ENCODE data around the gene STYK1. TPM values are rescaled to one million over a fixed set of nuclear protein-coding genes. Genes with fewer than 3 reads are reported as not detected.
"Not testable (repeated sequence)": the region's sequence is repeated elsewhere in the genome, so short reads cannot be mapped to it uniquely, and the experiment has no call there.

Gene STYK1
- total RNA-seq, 1 donor from 2014 or later = not detected

DNA sequence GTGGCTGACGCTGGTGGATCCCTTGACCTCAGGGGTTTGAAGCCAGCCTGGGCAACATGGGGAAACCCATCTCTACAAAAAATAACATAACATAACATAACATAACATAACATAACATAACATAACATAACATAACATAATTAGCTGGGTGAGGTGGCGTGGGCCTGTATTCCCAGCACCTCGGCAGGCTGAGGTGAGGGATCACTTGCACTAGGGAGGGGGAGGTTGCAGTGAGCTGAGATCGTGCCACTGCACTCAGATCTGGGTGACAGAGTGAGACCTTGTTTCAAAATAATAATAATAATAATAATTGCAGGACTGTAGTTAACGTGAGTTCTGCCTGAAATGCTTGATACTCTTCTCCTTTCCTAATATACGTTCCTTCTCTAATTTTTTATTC is 61.7 kb downstream of the STYK1 start:
- peaks cover 31% of the 10 kb centered on the region for H3K4me1 Mint-ChIP-seq (ENCODE audit: low read depth)
- peaks cover 2% of the 10 kb centered on the region for H3K27me3 Mint-ChIP-seq (ENCODE audit: low read depth)
- H3K9me3 Mint-ChIP-seq = no peaks in the 10 kb centered on the region
- peaks cover 50% of the 10 kb centered on the region for H3K36me3 Mint-ChIP-seq (ENCODE audit: low read depth)
- intact Hi-C loops (cut with micrococcal nuclease) = loop anchor here (2.0 to 5.0 kb wide), 4 partner anchors 60 to 665 kb away; partner anchors contain the start of genes SMIM10L1 and STYK1
- DNase-seq (ENCODE audit: low spot score) = no peak
- H3K27ac Mint-ChIP-seq = peak overlapping the region; percentile 100
- peak overlapping the region; percentile 100 for H3K4me3 Mint-ChIP-seq (ENCODE audit: low read depth)

- Mint-ChIP-seq H3K4me1 (ENCODE audit: low read depth) (peaks cover 32% of the 10 kb centered on the region), H3K36me3 (ENCODE audit: low read depth) (peaks cover 56% of the 10 kb centered on the region)
- intact Hi-C loops (cut with micrococcal nuclease) = loop anchor here (5.0 kb wide), 2 partner anchors 61 to 664 kb away; partner anchors contain the start of gene STYK1
- not testable (repeated sequence) for H3K4me3 Mint-ChIP-seq (ENCODE audit: low read depth); H3K27ac Mint-ChIP-seq; H3K27me3 Mint-ChIP-seq (ENCODE audit: low read depth); H3K9me3 Mint-ChIP-seq; DNase-seq (ENCODE audit: low spot score)
Measured at GRCh38 chr12:10611258-10611657, 62.6 kb downstream of the STYK1 start.

DNA sequence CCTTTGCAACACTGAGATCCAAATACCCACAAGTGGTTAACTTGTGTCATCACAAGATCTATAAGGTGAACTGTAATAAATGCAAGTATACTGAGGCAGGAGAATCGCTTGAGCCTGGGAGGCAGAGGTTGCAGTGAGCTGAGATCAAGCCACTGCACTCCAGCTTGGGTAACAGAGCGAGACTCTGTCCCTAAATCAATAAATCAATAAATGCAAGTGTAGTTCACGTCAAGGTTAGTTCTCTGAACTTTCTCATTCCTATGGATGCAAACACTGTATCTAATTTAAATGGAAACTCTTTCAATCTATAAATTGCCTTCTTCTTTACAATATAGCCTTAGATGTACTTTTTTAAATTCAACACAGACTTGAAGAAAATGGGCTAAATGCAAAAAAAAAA is 63.7 kb downstream of the STYK1 start:
- H3K27ac Mint-ChIP-seq = no peak overlapping the region
- intact Hi-C loops (cut with micrococcal nuclease) = loop anchor here (5.0 kb wide), 2 partner anchors 62 to 663 kb away; partner anchors contain the start of gene STYK1

GRCh38 chr12:10607885-10608458 is 65.9 kb downstream of the STYK1 start:
- peaks cover 24% of the 10 kb centered on the region for H3K4me1 Mint-ChIP-seq (ENCODE audit: low read depth)
- H3K27ac Mint-ChIP-seq = no peak overlapping the region
- no peak for DNase-seq (ENCODE audit: low spot score)
- intact Hi-C loops (cut with micrococcal nuclease) = no loop called here
- H3K27me3 Mint-ChIP-seq (ENCODE audit: low read depth) = no peaks in the 10 kb centered on the region
- no peak overlapping the region for H3K4me3 Mint-ChIP-seq (ENCODE audit: low read depth)
- H3K36me3 Mint-ChIP-seq (ENCODE audit: low read depth) = peaks cover 78% of the 10 kb centered on the region
- no peaks in the 10 kb centered on the region for H3K9me3 Mint-ChIP-seq

More for the DNA sequence above, 63.7 kb downstream of the STYK1 start:
- Mint-ChIP-seq H3K27me3 (ENCODE audit: low read depth) (no peaks in the 10 kb centered on the region), H3K4me1 (ENCODE audit: low read depth) (peaks cover 31% of the 10 kb centered on the region), H3K36me3 (ENCODE audit: low read depth) (peaks cover 64% of the 10 kb centered on the region), H3K9me3 (no peaks in the 10 kb centered on the region), H3K4me3 (ENCODE audit: low read depth) (no peak overlapping the region)
- DNase-seq (ENCODE audit: low spot score) = no peak

GRCh38 chr12:10601860-10602259 is 72.0 kb downstream of the STYK1 start:
- no peaks in the 10 kb centered on the region for H3K9me3 Mint-ChIP-seq
- no peaks in the 10 kb centered on the region for H3K27me3 Mint-ChIP-seq (ENCODE audit: low read depth)
- no peak overlapping the region for H3K27ac Mint-ChIP-seq
- no peak for DNase-seq (ENCODE audit: low spot score)
- peaks cover 52% of the 10 kb centered on the region for H3K36me3 Mint-ChIP-seq (ENCODE audit: low read depth)
- peaks cover 1% of the 10 kb centered on the region for H3K4me1 Mint-ChIP-seq (ENCODE audit: low read depth)
- intact Hi-C loops (cut with micrococcal nuclease) = no loop called here
- no peak overlapping the region for H3K4me3 Mint-ChIP-seq (ENCODE audit: low read depth)

DNA sequence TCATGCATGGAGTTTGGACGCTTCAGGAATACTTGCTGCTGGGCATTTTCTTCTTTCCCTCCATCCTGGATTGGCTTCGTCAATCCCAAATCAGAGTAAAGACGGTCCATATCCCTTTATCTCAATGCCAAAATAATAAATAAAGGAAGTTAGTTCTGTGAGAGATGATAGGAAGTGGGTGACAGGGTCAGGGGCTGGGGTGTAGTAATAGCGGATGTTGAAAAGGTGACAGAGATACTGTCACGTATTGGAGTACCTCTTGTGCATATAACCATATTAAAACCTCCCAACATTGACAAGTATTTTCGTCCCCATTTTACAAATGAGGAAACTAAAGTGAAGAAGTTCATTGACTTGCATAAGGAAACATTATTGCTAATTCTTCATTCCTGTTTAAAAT is 72.9 kb downstream of the STYK1 start:
- intact Hi-C loops (cut with micrococcal nuclease) = no loop called here
- peaks cover 3% of the 10 kb centered on the region for H3K4me1 Mint-ChIP-seq (ENCODE audit: low read depth)
- H3K4me3 Mint-ChIP-seq (ENCODE audit: low read depth) = no peak overlapping the region

DNA sequence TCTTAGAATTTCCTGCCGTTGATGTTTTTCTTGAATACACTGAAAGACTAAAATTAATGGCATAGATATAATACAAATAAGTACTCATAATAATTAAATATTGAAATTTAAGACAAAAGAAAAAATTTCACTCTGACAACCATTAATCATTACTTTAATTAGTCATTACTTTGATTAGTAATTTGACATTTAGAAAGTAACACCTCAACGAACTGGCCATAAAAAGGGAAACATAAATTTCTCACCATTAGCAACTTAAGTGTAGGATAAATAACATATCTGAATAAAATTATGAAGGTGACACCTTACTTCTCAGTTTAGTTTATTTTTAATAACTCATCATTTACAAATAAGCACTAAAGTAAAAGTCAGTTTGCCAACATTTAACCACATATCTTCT is 78.0 kb downstream of the STYK1 start:
- Mint-ChIP-seq H3K4me1 (ENCODE audit: low read depth) (peaks cover 3% of the 10 kb centered on the region), H3K9me3 (no peaks in the 10 kb centered on the region)
- intact Hi-C loops (cut with micrococcal nuclease) = no loop called here

More for the DNA sequence above, 72.9 kb downstream of the STYK1 start:
- Mint-ChIP-seq H3K9me3 (no peaks in the 10 kb centered on the region), H3K36me3 (ENCODE audit: low read depth) (peaks cover 54% of the 10 kb centered on the region), H3K27ac (no peak overlapping the region), H3K27me3 (ENCODE audit: low read depth) (no peaks in the 10 kb centered on the region)
- no peak for DNase-seq (ENCODE audit: low spot score)

GRCh38 chr12:10590966-10591365 is 82.9 kb downstream of the STYK1 start:
- Mint-ChIP-seq H3K4me1 (ENCODE audit: low read depth) (peaks cover 1% of the 10 kb centered on the region), H3K27ac (no peak overlapping the region), H3K36me3 (ENCODE audit: low read depth) (peaks cover 28% of the 10 kb centered on the region), H3K4me3 (ENCODE audit: low read depth) (no peak overlapping the region), H3K9me3 (no peaks in the 10 kb centered on the region), H3K27me3 (ENCODE audit: low read depth) (no peaks in the 10 kb centered on the region)
- DNase-seq (ENCODE audit: low spot score) = no peak
- intact Hi-C loops (cut with micrococcal nuclease) = no loop called here

More for the DNA sequence above, 78.0 kb downstream of the STYK1 start:
- H3K36me3 Mint-ChIP-seq (ENCODE audit: low read depth) = peaks cover 49% of the 10 kb centered on the region
- no peaks in the 10 kb centered on the region for H3K27me3 Mint-ChIP-seq (ENCODE audit: low read depth)
- DNase-seq (ENCODE audit: low spot score) = no peak
- H3K4me3 Mint-ChIP-seq (ENCODE audit: low read depth) = no peak overlapping the region
- H3K27ac Mint-ChIP-seq = no peak overlapping the region

- H3K27ac Mint-ChIP-seq = no peak overlapping the region
- intact Hi-C loops (cut with micrococcal nuclease) = no loop called here
- DNase-seq (ENCODE audit: low spot score) = no peak
Measured at GRCh38 chr12:10584415-10584814, 89.4 kb downstream of the STYK1 start.

GRCh38 chr12:10582704-10583103 is 91.1 kb downstream of the STYK1 start:
- no peaks in the 10 kb centered on the region for H3K4me1 Mint-ChIP-seq (ENCODE audit: low read depth)

More at GRCh38 chr12:10584415-10584814, 89.4 kb downstream of the STYK1 start:
- peaks cover 10% of the 10 kb centered on the region for H3K9me3 Mint-ChIP-seq
- no peaks in the 10 kb centered on the region for H3K4me1 Mint-ChIP-seq (ENCODE audit: low read depth)
- peaks cover 38% of the 10 kb centered on the region for H3K36me3 Mint-ChIP-seq (ENCODE audit: low read depth)
- H3K4me3 Mint-ChIP-seq (ENCODE audit: low read depth) = no peak overlapping the region
- H3K27me3 Mint-ChIP-seq (ENCODE audit: low read depth) = no peaks in the 10 kb centered on the region

DNA sequence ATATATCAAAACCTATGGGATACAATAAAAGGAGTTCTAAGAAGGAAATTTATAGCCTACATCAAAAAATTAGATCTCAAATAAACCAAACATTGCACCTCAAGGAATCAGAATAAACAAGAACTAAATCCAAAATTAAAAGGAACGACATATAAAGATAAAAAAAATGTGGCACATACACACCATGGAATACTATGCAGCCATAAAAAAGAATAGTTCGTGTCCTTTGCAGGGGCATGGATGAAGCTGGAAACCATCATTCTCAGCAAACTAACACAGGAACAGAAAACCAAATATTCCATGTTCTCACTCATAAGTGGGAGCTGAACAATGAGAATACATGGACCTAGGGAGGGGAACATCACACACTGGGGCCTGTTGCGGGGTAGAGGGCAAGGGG is 91.7 kb downstream of the STYK1 start:
- peaks cover 10% of the 10 kb centered on the region for H3K9me3 Mint-ChIP-seq
- DNase-seq (ENCODE audit: low spot score); H3K27ac Mint-ChIP-seq; H3K4me3 Mint-ChIP-seq (ENCODE audit: low read depth); H3K4me1 Mint-ChIP-seq (ENCODE audit: low read depth); intact Hi-C loops (cut with micrococcal nuclease); H3K27me3 Mint-ChIP-seq (ENCODE audit: low read depth): not testable (repeated sequence)
- peaks cover 34% of the 10 kb centered on the region for H3K36me3 Mint-ChIP-seq (ENCODE audit: low read depth)

More at GRCh38 chr12:10582704-10583103, 91.1 kb downstream of the STYK1 start:
- intact Hi-C loops (cut with micrococcal nuclease) = no loop called here
- Mint-ChIP-seq H3K9me3 (peaks cover 10% of the 10 kb centered on the region), H3K4me3 (ENCODE audit: low read depth) (no peak overlapping the region), H3K27ac (no peak overlapping the region), H3K36me3 (ENCODE audit: low read depth) (peaks cover 38% of the 10 kb centered on the region), H3K27me3 (ENCODE audit: low read depth) (no peaks in the 10 kb centered on the region)
- no peak for DNase-seq (ENCODE audit: low spot score)

GRCh38 chr12:10574307-10574706 is 99.5 kb downstream of the STYK1 start:
- Mint-ChIP-seq H3K4me3 (ENCODE audit: low read depth) (no peak overlapping the region), H3K9me3 (no peaks in the 10 kb centered on the region), H3K4me1 (ENCODE audit: low read depth) (no peaks in the 10 kb centered on the region), H3K27me3 (ENCODE audit: low read depth) (no peaks in the 10 kb centered on the region), H3K27ac (no peak overlapping the region), H3K36me3 (ENCODE audit: low read depth) (no peaks in the 10 kb centered on the region)
- intact Hi-C loops (cut with micrococcal nuclease) = no loop called here
- no peak for DNase-seq (ENCODE audit: low spot score)

DNA sequence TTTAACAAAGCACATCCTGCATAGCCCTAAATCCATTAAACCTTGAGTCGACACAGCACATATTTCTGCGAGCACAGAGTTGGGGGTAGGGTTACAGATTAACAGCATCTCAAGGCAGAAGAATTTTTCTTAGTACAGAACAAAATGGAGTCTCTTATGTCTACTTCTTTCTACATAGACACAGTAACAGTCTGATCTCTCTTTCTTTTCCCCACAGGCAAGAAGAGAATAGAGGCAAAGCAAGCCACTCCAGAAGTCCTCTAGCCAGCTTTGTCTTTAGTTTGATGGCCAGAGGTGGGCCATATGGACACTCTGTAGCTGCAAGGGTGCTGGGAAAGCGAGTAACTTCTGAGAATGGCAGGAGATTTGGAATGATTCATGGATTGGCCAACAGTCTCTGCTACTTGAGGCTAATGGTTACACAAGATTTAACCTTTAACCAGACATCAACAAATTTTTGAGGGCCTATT is 101.8 kb downstream of the STYK1 start:
- H3K4me3 Mint-ChIP-seq (ENCODE audit: low read depth); H3K36me3 Mint-ChIP-seq (ENCODE audit: low read depth); H3K27ac Mint-ChIP-seq; intact Hi-C loops (cut with micrococcal nuclease); DNase-seq (ENCODE audit: low spot score); H3K9me3 Mint-ChIP-seq; H3K27me3 Mint-ChIP-seq (ENCODE audit: low read depth); H3K4me1 Mint-ChIP-seq (ENCODE audit: low read depth): not testable (repeated sequence)

All from activated T-helper 2 cell treated with anti-CD3 and anti-CD28 coated beads, Interferon-gamma antibody, Interleukin-2, Interleukin-4, amounts not matched to agents 10 μg/mL and 5 μg/mL and 100 μg/mL, durations not matched to agents 14 hours and 24 hours and 36 hours (primary cell).